AG04449 (cell line): Measurements from ENCODE around the gene EIF4G1.
A peak's percentile ranks its signal among the peaks of the same experiment; 100 is the strongest.

Source experiments
- CTCF ChIA-PET: fragments of 350-600 bp; formaldehyde crosslinking; extraction: SDS; loops from one replicate; lab custom pipeline; 2021; ENCODE audit warnings: antibody characterized with exemption; lab: Yijun Ruan, JAX
- POLR2A ChIA-PET: fragments of 400-600, 350-600 bp; formaldehyde crosslinking; extraction: SDS; loops from one replicate; lab custom pipeline; 2020; ENCODE audit warnings: antibody characterized with exemption, inconsistent platforms; lab: Yijun Ruan, JAX
- DNase-seq: peaks from one replicate; pipeline ENCODE4 v3.0.0-alpha.2; 2010; ENCODE audit warnings: low read depth, low spot score
- H3K4me3 ChIP-seq: 2 replicates; pipeline ENCODE4 v1.5.1; 2011; ENCODE audit warnings: low read depth, mild to moderate bottlenecking, control low read depth, low read length
- CTCF ChIP-seq: IDR thresholded peaks from one replicate; pipeline ENCODE4 v1.5.1; 2011; ENCODE audit warnings: mild to moderate bottlenecking, moderate library complexity, low read length, control low read depth, inconsistent platforms; ENCODE audit not compliant: insufficient read depth; ENCODE audit errors: missing control alignments

EIF4G1 gene

GRCh38 chr3:184353546-184353941 is 39.1 kb downstream of the EIF4G1 start:
- POLR2A ChIA-PET, result interaction anchor here (1.9 kb wide), 1 partner anchor 9 kb away, joined by 5 read pairs; no protein-coding TSS in a partner anchor

DNA sequence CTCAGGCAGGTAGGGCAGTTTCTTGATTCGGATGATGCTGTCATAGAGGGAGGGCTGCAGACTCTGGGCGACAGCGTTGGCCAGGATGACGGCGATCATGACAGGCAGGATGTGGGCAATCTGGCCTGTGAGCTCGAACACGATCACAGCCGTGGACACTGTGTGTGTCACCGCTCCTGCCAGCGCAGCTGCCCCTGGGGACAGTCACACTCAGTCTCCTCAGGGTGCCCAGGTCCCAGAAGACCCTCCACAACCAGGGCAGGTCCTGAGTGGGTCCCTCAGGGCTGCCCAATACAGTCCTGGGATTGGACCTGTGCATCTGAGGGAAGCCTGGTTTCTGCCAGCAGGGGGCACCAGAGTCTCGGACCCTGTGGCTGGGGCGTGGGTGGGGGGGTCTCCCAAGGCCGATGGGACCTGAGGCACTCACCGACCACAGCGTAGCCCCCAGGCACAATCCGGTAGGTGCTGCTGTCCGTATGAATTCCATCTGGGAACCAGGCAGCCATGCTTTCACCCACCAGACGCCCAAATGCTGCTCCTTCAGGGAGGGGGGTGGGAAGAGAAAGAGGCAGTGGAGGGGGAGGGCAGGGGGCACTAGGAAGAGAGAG is 39.8 kb downstream of the EIF4G1 start:
- POLR2A ChIA-PET, result no interaction called here
- DNase-seq, result no peak
- CTCF ChIA-PET, result interaction anchor here (0.6 to 4.5 kb wide), 24 partner anchors 8 to 423 kb away, joined by 3 to 46 read pairs (median 4); partner anchors contain the start of genes EPHB3 and FAM131A
- no peak overlapping the region for H3K4me3 ChIP-seq
- TF ChIP-seq CTCF, result peak; percentile 77

More at GRCh38 chr3:184353546-184353941, 39.1 kb downstream of the EIF4G1 start:
- TF ChIP-seq CTCF, result no peak
- CTCF ChIA-PET, result interaction anchor here (0.6 to 4.5 kb wide), 21 partner anchors 7 to 424 kb away, joined by 3 to 46 read pairs (median 5); partner anchors contain the start of genes CLCN2, EPHB3, FAM131A and POLR2H
- no peak overlapping the region for H3K4me3 ChIP-seq
- DNase-seq, result no peak

DNA sequence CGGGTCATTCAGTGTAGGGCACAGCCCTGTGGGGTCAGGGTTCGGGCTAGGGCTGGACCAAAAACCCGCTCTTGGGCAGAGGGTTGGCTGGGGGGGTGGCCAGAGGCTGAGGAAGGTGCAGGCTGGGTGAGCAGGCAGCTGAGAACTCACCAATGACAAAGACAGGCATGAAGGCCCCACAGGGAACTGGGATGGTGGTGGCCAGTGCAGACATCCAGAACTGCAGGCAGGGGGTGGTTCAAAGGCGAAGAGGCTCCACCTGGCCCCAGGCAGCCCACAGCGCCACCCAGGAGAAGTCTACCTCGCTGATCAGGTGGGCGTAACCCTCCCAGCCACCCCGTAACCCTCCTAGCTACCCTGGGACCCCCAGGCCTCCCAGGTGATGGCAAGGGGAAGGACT is 40.3 kb downstream of the EIF4G1 start:
- TF ChIP-seq CTCF, result no peak
- no peak for DNase-seq
- H3K4me3 ChIP-seq, result no peak overlapping the region
- POLR2A ChIA-PET, result no interaction called here
- CTCF ChIA-PET, result interaction anchor here (0.8 to 4.5 kb wide), 13 partner anchors 8 to 423 kb away, joined by 3 to 46 read pairs (median 6); partner anchors contain the start of gene FAM131A

GRCh38 chr3:184355261-184356040 is 41.0 kb downstream of the EIF4G1 start:
- POLR2A ChIA-PET, result no interaction called here
- no peak for DNase-seq
- no peak for TF ChIP-seq CTCF
- H3K4me3 ChIP-seq, result no peak overlapping the region
- CTCF ChIA-PET, result interaction anchor here (0.8 to 4.5 kb wide), 13 partner anchors 8 to 187 kb away, joined by 3 to 46 read pairs (median 6); partner anchors contain the start of gene FAM131A

DNA sequence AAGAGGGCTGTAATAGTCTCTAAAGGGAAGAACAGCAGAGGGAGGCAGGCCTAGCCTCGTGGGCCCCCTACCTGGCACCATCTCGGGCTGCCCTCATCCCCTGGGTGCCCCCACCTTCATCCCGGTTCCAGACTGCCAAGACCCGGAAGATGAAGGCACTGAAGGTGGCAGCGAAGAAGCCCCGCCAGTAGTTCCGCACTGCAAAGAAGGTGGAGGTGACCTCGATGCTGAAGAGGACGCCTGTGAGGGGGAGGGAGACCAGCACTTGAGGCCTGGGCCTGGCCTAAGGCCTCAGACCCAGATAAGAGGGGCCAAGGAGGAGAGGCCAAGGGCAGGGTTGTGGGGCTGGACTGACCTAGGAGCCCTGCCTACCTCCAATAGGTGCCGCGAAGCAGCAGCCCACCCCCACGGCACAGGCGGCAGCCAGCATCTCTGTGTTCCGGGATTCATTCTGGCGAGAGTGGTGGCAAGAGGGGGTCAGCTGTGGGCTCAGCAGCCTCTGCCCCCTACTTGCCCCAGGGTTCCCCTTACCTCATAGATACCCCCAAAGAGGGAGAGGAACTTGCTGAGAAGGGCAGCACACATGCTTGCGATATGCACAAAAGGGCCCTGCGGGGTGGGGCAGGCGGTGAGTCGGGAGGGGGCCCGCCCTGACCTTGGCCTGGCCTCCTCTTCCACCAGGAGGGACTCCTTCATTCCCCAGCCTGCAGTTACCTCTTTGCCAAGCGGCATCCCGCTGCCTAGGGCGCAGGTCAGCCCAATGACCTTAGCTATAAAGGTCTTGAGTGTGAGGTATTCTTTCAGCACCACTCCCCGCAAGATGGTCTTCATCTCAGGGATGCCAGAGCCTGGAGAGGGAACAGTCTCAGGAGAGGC is 43.1 kb downstream of the EIF4G1 start:
- no peak for TF ChIP-seq CTCF
- ChIA-PET CTCF (interaction anchor here (1.2 to 3.9 kb wide), 4 partner anchors 9 to 14 kb away, joined by 5 to 20 read pairs (median 11); no protein-coding TSS in a partner anchor), POLR2A (no interaction called here)
- DNase-seq, result no peak
- H3K4me3 ChIP-seq, result no peak overlapping the region
